PC-9 (cell line): ENCODE measurements around the gene C14orf119. TPM values are rescaled to one million over a fixed set of nuclear protein-coding genes. Genes with fewer than 3 reads are reported as not detected.

Experiments used
- BruUV-seq: library from RNA; stranded (reverse); fragments of 400-500 nt; replicated peaks from 2 replicates; lab custom pipeline; 2021; lab: Mats Ljungman, UMichigan
- CTCF ChIA-PET: fragments of 300-600 bp; sonication (Branson Sonifier 250); formaldehyde crosslinking; loops from one replicate; lab custom pipeline; 2022; ENCODE audit warnings: antibody characterized with exemption; lab: Charles Lee
- POLR2A ChIA-PET: fragments of 300-600 bp; sonication (Branson Sonifier 250); formaldehyde crosslinking; loops from one replicate; lab custom pipeline; 2022; ENCODE audit warnings: antibody characterized with exemption; ENCODE audit not compliant: unreplicated experiment; lab: Charles Lee
- DNase-seq, 2 experiments: peaks; one replicate each; pipeline versions ENCODE4 v3.0.0 to v3.0.0-alpha.2; 2015 to 2022; ENCODE audit warnings: mixed read lengths in 1 of 2
- H2AFZ ChIP-seq: fragments of 200-600 bp; sonication (generic); 2 replicates; pipeline ENCODE4 v1.8.1; 2017; ENCODE audit warnings: antibody characterized with exemption
- H3F3A ChIP-seq: fragments of 200-600 bp; sonication (generic); 2 replicates; pipeline ENCODE4 v1.8.1; 2017; ENCODE audit warnings: antibody characterized with exemption, mild to moderate bottlenecking, low read depth; ENCODE audit not compliant: insufficient read depth
- H3K27ac ChIP-seq: fragments of 200-600 bp; sonication (generic); 2 replicates; pipeline ENCODE4 v1.6.1; 2016; ENCODE audit warnings: mixed run types
- H3K27me3 ChIP-seq: fragments of 200-600 bp; sonication (generic); 2 replicates; pipeline ENCODE4 v1.6.1; 2016; ENCODE audit warnings: low read depth, mixed run types; ENCODE audit not compliant: insufficient read depth
- H3K36me3 ChIP-seq: fragments of 200-600 bp; sonication (generic); 2 replicates; pipeline ENCODE4 v1.6.1; 2016; ENCODE audit warnings: low read depth, mixed run types
- H3K4me1 ChIP-seq: fragments of 200-600 bp; sonication (generic); replicated peaks from 2 replicates; pipeline ENCODE4 v1.6.1; 2016; ENCODE audit warnings: mixed run types; ENCODE audit not compliant: insufficient read depth
- H3K4me2 ChIP-seq: fragments of 200-600 bp; sonication (generic); 2 replicates; pipeline ENCODE4 v1.6.1; 2017; ENCODE audit warnings: mixed run types
- H3K4me3 ChIP-seq: fragments of 200-600 bp; sonication (generic); 2 replicates; pipeline ENCODE4 v1.6.1; 2016; ENCODE audit warnings: mixed run types
- H3K79me2 ChIP-seq: fragments of 200-600 bp; sonication (generic); 2 replicates; pipeline ENCODE4 v1.6.1; 2017; ENCODE audit warnings: low read depth, mixed run types
- H3K9me2 ChIP-seq: fragments of 200-600 bp; sonication (generic); 2 replicates; pipeline ENCODE4 v1.8.1; 2017; ENCODE audit warnings: mild to moderate bottlenecking; ENCODE audit not compliant: insufficient read depth
- H3K9me3 ChIP-seq: fragments of 200-600 bp; sonication (generic); 2 replicates; pipeline ENCODE4 v1.8.1; 2016; ENCODE audit warnings: low read depth; ENCODE audit not compliant: insufficient read depth
- H4K20me1 ChIP-seq: fragments of 200-600 bp; sonication (generic); 2 replicates; pipeline ENCODE4 v1.8.1; 2017; ENCODE audit not compliant: insufficient read depth
- CTCF ChIP-seq: fragments of 200-600 bp; sonication (generic); conservative IDR thresholded peaks from 2 replicates; pipeline ENCODE4 v1.6.1; 2017; ENCODE audit warnings: mixed run types, antibody characterized with exemption, mild to moderate bottlenecking, moderate library complexity
- EZH2 ChIP-seq: fragments of 200-600 bp; sonication (generic); IDR thresholded peaks from 2 replicates; pipeline ENCODE4 v1.8.0; 2017; ENCODE audit warnings: antibody characterized with exemption, low read depth
- intact Hi-C: fragments of 100-400 bp; cut with micrococcal nuclease; formaldehyde crosslinking; loops from one replicate; pipeline ENCODE4 v1.10.0; 2022; ENCODE audit not compliant: unreplicated experiment
- total RNA-seq: library from RNA; stranded (reverse); gene quantifications from 2 replicates; pipeline ENCODE4 v1.2.3, GENCODE V29; 2021

Gene C14orf119
- total RNA-seq, 1 experiment from 2014 or later: 46.5 TPM

GRCh38 chr14:23056145-23056955 lies 39.0 kb upstream of the C14orf119 start:
- H3K4me1 ChIP-seq: peaks cover 8% of the 10 kb centered on the region; the same call in 1 of the 2 replicates
- ChIA-PET CTCF (interaction anchor here (0.8 to 1.0 kb wide), 2 partner anchors 13 to 50 kb away, joined by 3 to 4 read pairs; no protein-coding TSS in a partner anchor), POLR2A (no interaction called here)
- TSS peak; percentile 17 for BruUV-seq
- peak overlapping the region; percentile 31; the same call in 1 of the 2 replicates for H2AFZ ChIP-seq
- H3K9me3 ChIP-seq: no peaks in the 10 kb centered on the region
- no peaks in the 10 kb centered on the region for H4K20me1 ChIP-seq
- H3F3A ChIP-seq: peaks cover 37% of the 10 kb centered on the region
- peak overlapping the region; percentile 90 for H3K4me2 ChIP-seq
- peak; percentile 60 to 71 for DNase-seq
- H3K9me2 ChIP-seq: no peaks in the 10 kb centered on the region
- peak overlapping the region; percentile 64; the same call in 1 of the 2 replicates for H3K4me3 ChIP-seq
- H3K27me3 ChIP-seq: no peaks in the 10 kb centered on the region
- 0 out of 2 replicates have a peak, but pooled peaks cover 9% of the 10 kb centered on the region for H3K36me3 ChIP-seq
- no peaks in the 10 kb centered on the region for H3K79me2 ChIP-seq
- no peak overlapping the region for H3K27ac ChIP-seq
- intact Hi-C loops: loop anchor here (2.0 to 5.0 kb wide), 3 partner anchors 129 to 1139 kb away; partner anchors contain the start of gene PRMT5
- TF ChIP-seq CTCF (peak; percentile 75), EZH2 (no peak)

- H3K9me2 ChIP-seq: no peaks in the 10 kb centered on the region
- 0 out of 2 replicates have a peak, but pooled peaks cover 9% of the 10 kb centered on the region for H3K36me3 ChIP-seq
- H3F3A ChIP-seq: peaks cover 42% of the 10 kb centered on the region
- ChIA-PET CTCF (interaction anchor here (0.5 to 1.2 kb wide), 8 partner anchors 11 to 1069 kb away, joined by 3 to 6 read pairs (median 4); partner anchors contain the start of genes AJUBA and HAUS4), POLR2A (interaction anchor here (1.0 kb wide), 1 partner anchor 38 kb away, joined by 4 read pairs; the partner anchor contains the start of gene ACIN1)
- intact Hi-C loops: loop anchor here (2.0 to 5.0 kb wide), 3 partner anchors 130 to 1140 kb away; partner anchors contain the start of gene PRMT5
- DNase-seq: peak; percentile 40 to 78
- peak within 1 kb of the TSS; percentile 90 for H3K4me2 ChIP-seq
- H3K4me1 ChIP-seq: peaks cover 17% of the 10 kb centered on the region
- TF ChIP-seq EZH2: no peak
- TF ChIP-seq CTCF: no peak
- no peaks in the 10 kb centered on the region for H3K9me3 ChIP-seq
- peak within 1 kb of the TSS; percentile 64 for H3K4me3 ChIP-seq
- no peaks in the 10 kb centered on the region for H3K27me3 ChIP-seq
- H2AFZ ChIP-seq: peak within 1 kb of the TSS; percentile 58
- BruUV-seq: no TSS peak
- H3K79me2 ChIP-seq: no peaks in the 10 kb centered on the region
- H3K27ac ChIP-seq: no peak within 1 kb of the TSS
- no peaks in the 10 kb centered on the region for H4K20me1 ChIP-seq
These were observed 38.1 kb upstream of the C14orf119 start, which contains the start of gene CDH24 for GRCh38 chr14:23056956-23057756. Gene CDH24 (minus strand): TSS chr14:23057520. CDS start chr14:23055733, 1,787 bp downstream.
